ENCODE data around the gene DDC. TPM values are rescaled to one million over a fixed set of nuclear protein-coding genes. Genes with fewer than 3 reads are reported as not detected.
"Not testable (repeated sequence)": the region's sequence is repeated elsewhere in the genome, so short reads cannot be mapped to it uniquely, and the experiment has no call there.

Gene DDC
- total RNA-seq, 1 experiment from 2014 or later, result not detected

GRCh38 chr7:50577569-50577968, 12.4 kb upstream of the DDC start:
- BruUV-seq (replicated peaks), result no TSS peak
- H3K27me3 ChIP-seq (ENCODE audit: insufficient read depth, low read length), result no peaks in the 10 kb centered on the region
- intact Hi-C loops (cut with micrococcal nuclease), result no loop called here

GRCh38 chr7:50576388-50576787, 11.2 kb upstream of the DDC start:
- H2AFZ ChIP-seq (ENCODE audit: low read depth, low read length, poor library complexity, severe bottlenecking); H3K9me3 ChIP-seq (ENCODE audit: control insufficient read depth in 1 of 2, insufficient read depth in 1 of 2, low read depth in 1 of 2, low read length in 2 of 2); H3K4me3 ChIP-seq (replicated peaks in 1 of 2; ENCODE audit: low read depth in 1 of 2, low read length in 2 of 2); RAD21 ChIA-PET (ENCODE audit: low non-redundant PET in 1 of 2, low total read pairs in 2 of 2, uncharacterized antibody in 2 of 2, unreplicated experiment in 2 of 2); H3K27ac ChIP-seq (ENCODE audit: low read depth, low read length); H3K36me3 ChIP-seq (ENCODE audit: control insufficient read depth in 1 of 2, insufficient read depth in 2 of 2, low read length in 2 of 2); CTCF ChIA-PET; intact Hi-C loops (cut with micrococcal nuclease); BruUV-seq (replicated peaks); POLR2A ChIA-PET; H3K79me2 ChIP-seq (ENCODE audit: insufficient read depth, low read length); H3K4me2 ChIP-seq (ENCODE audit: low read length); ATAC-seq; H3K9me2 ChIP-seq (ENCODE audit: insufficient read depth); H3K9ac ChIP-seq (ENCODE audit: low read length); H3K4me1 ChIP-seq (ENCODE audit: control insufficient read depth in 1 of 2, insufficient read depth in 2 of 2, low read length in 2 of 2); DNase-seq (ENCODE audit: low read depth, low spot score); H4K20me1 ChIP-seq (ENCODE audit: insufficient read depth); H3K27me3 ChIP-seq (ENCODE audit: insufficient read depth, low read length): not testable (repeated sequence)

More at GRCh38 chr7:50577569-50577968, 12.4 kb upstream of the DDC start:
- TF ChIP-seq EZH2phosphoT487 (IDR thresholded peaks at IDR 0.05; ENCODE audit: borderline replicate concordance) (no peak), CEBPB (IDR thresholded peaks at IDR 0.05; ENCODE audit: low read depth) (no peak), RAD21 (IDR thresholded peaks at IDR 0.05; ENCODE audit: low read depth) (no peak), EGR1 (IDR thresholded peaks at IDR 0.05; ENCODE audit: low read depth) (no peak), TCF7L2 (IDR thresholded peaks at IDR 0.05; ENCODE audit: borderline replicate concordance, extremely low read depth, insufficient read depth, insufficient read length) (no peak), SP1 (IDR thresholded peaks at IDR 0.05; ENCODE audit: low read depth) (no peak), ZBTB33 (IDR thresholded peaks at IDR 0.05; ENCODE audit: extremely low read depth, insufficient replicate concordance, low read length) (no peak), POLR2A (IDR thresholded peaks at IDR 0.05; ENCODE audit: borderline replicate concordance, extremely low read depth, insufficient read depth, insufficient read length) (no peak), YY1 (IDR thresholded peaks at IDR 0.05; ENCODE audit: extremely low read depth, insufficient replicate concordance, low read depth, low read length) (no peak), EZH2 (IDR thresholded peaks at IDR 0.05) (no peak), ELF1 (IDR thresholded peaks at IDR 0.05; ENCODE audit: borderline replicate concordance, low read depth) (no peak), ZFX (IDR thresholded peaks at IDR 0.05) (no peak), FOSL1 (IDR thresholded peaks at IDR 0.05; ENCODE audit: low read depth) (no peak)
- Histone ChIP-seq H3K4me1 (ENCODE audit: control insufficient read depth in 1 of 2, insufficient read depth in 2 of 2, low read length in 2 of 2) (no peaks in the 10 kb centered on the region), H3K27ac (ENCODE audit: low read depth, low read length) (no peak overlapping the region), H3K4me2 (ENCODE audit: low read length) (no peak overlapping the region), H3K36me3 (ENCODE audit: control insufficient read depth in 1 of 2, insufficient read depth in 2 of 2, low read length in 2 of 2) (no peaks in the 10 kb centered on the region), H3K9me2 (ENCODE audit: insufficient read depth) (no peaks in the 10 kb centered on the region), H2AFZ (ENCODE audit: low read depth, low read length, poor library complexity, severe bottlenecking) (no peak overlapping the region), H3K9me3 (ENCODE audit: control insufficient read depth in 1 of 2, insufficient read depth in 1 of 2, low read depth in 1 of 2, low read length in 2 of 2) (no peaks in the 10 kb centered on the region), H3K9ac (ENCODE audit: low read length) (no peak overlapping the region), H4K20me1 (ENCODE audit: insufficient read depth) (no peaks in the 10 kb centered on the region), H3K79me2 (ENCODE audit: insufficient read depth, low read length) (no peaks in the 10 kb centered on the region), H3K4me3 (replicated peaks in 1 of 2; ENCODE audit: low read depth in 1 of 2, low read length in 2 of 2) (no peak overlapping the region)
- DNase-seq (ENCODE audit: low read depth, low spot score), result no peak
- RAD21 ChIA-PET (ENCODE audit: low non-redundant PET in 1 of 2, low total read pairs in 2 of 2, uncharacterized antibody in 2 of 2, unreplicated experiment in 2 of 2), result no interaction called here
- no peak for ATAC-seq
- POLR2A ChIA-PET, result no interaction called here
- CTCF ChIA-PET, result no interaction called here

Data from HCT116 (cell line).